ENCODE measurements around the gene HS6ST2. TPM values are rescaled to one million over a fixed set of nuclear protein-coding genes. Genes with fewer than 3 reads are reported as not detected.

The HS6ST2 gene
- total and polyA plus RNA-seq, 4 donors = under 0.01 to 1.4 (median 0.01) TPM; not detected in 1

GRCh38 chrX:132750331-132751062 is 207.9 kb downstream of the HS6ST2 start (continued):
- no peak for TF ChIP-seq ZBTB33 (IDR thresholded peaks at IDR 0.05)
- no peak for TF ChIP-seq FOXA1 (IDR thresholded peaks at IDR 0.05)
- no peak for TF ChIP-seq HNF4G (IDR thresholded peaks at IDR 0.05)
- TF ChIP-seq NR2F2 (IDR thresholded peaks at IDR 0.05) = no peak
- TF ChIP-seq TAF1 (conservative IDR thresholded peaks at IDR 0.05) = no peak
- TF ChIP-seq FOXA2 (IDR thresholded peaks at IDR 0.05) = no peak
- no peak for TF ChIP-seq JUND (IDR thresholded peaks at IDR 0.05)

GRCh38 chrX:132749406-132749805 is 209.0 kb downstream of the HS6ST2 start:
- no peak overlapping the region for H3K4me3 ChIP-seq (ENCODE audit: low read depth in 1 of 3, low read length in 3 of 3)
- DNase-seq (ENCODE audit: low spot score) = no peak
- no peak overlapping the region for H3K9ac ChIP-seq (ENCODE audit: low read depth in 1 of 2, low read length in 2 of 2)
- 70% methylated on average over 3 of the region's 3 CpGs for WGBS
- H3K27me3 ChIP-seq (ENCODE audit: control insufficient read depth in 4 of 4, insufficient read depth in 4 of 4, low read length in 3 of 4) = peaks cover 0 to 6% (median 0%) of the 10 kb centered on the region in 4 donors
- no peaks in the 10 kb centered on the region for H3K36me3 ChIP-seq (ENCODE audit: control insufficient read depth in 4 of 4, insufficient read depth in 3 of 4, low read depth in 1 of 4, low read length in 3 of 4)
- no peaks in the 10 kb centered on the region for H3K9me3 ChIP-seq (ENCODE audit: control insufficient read depth in 4 of 4, low read length in 3 of 4)
- no peak overlapping the region for H3K27ac ChIP-seq (ENCODE audit: low read depth in 1 of 2, low read length in 2 of 2)
- no peaks in the 10 kb centered on the region for H3K4me1 ChIP-seq (ENCODE audit: control insufficient read depth in 4 of 4, insufficient read depth in 4 of 4, low read length in 3 of 4)
- TF ChIP-seq NR2F2 (IDR thresholded peaks at IDR 0.05) (no peak), CTCF (IDR thresholded peaks at IDR 0.05; ENCODE audit: low read depth, low read length, missing input control) (no peak), YY1 (IDR thresholded peaks at IDR 0.05) (no peak), EGR1 (IDR thresholded peaks at IDR 0.05; ENCODE audit: low read depth in 2 of 2) (no peak), RXRA (IDR thresholded peaks at IDR 0.05) (no peak), MAX (IDR thresholded peaks at IDR 0.05) (no peak), GABPA (IDR thresholded peaks at IDR 0.05 in 1 of 2, conservative IDR thresholded peaks at IDR 0.05 in 1 of 2) (no peak), ZBTB33 (IDR thresholded peaks at IDR 0.05) (no peak)

GRCh38 chrX:132748909-132749308 is 209.5 kb downstream of the HS6ST2 start:
- H3K27me3 ChIP-seq (ENCODE audit: control insufficient read depth in 4 of 4, insufficient read depth in 4 of 4, low read length in 3 of 4) = peaks cover 0 to 6% (median 0%) of the 10 kb centered on the region in 4 donors
- no peak overlapping the region for H3K27ac ChIP-seq (ENCODE audit: low read depth in 1 of 2, low read length in 2 of 2)
- DNase-seq (ENCODE audit: low spot score) = no peak
- WGBS = 92% methylated on average over 4 of the region's 4 CpGs
- H3K9ac ChIP-seq (ENCODE audit: low read depth in 1 of 2, low read length in 2 of 2) = no peak overlapping the region
- no peaks in the 10 kb centered on the region for H3K9me3 ChIP-seq (ENCODE audit: control insufficient read depth in 4 of 4, low read length in 3 of 4)
- H3K4me1 ChIP-seq (ENCODE audit: control insufficient read depth in 4 of 4, insufficient read depth in 4 of 4, low read length in 3 of 4) = no peaks in the 10 kb centered on the region
- no peak overlapping the region for H3K4me3 ChIP-seq (ENCODE audit: low read depth in 1 of 3, low read length in 3 of 3)
- TF ChIP-seq YY1 (IDR thresholded peaks at IDR 0.05) (no peak), FOXA1 (IDR thresholded peaks at IDR 0.05) (no peak), EGR1 (IDR thresholded peaks at IDR 0.05; ENCODE audit: low read depth in 2 of 2) (no peak), FOXA2 (IDR thresholded peaks at IDR 0.05) (no peak), REST (IDR thresholded peaks at IDR 0.05) (no peak), ATF3 (IDR thresholded peaks at IDR 0.05) (no peak), NR2F2 (IDR thresholded peaks at IDR 0.05) (no peak)
- H3K36me3 ChIP-seq (ENCODE audit: control insufficient read depth in 4 of 4, insufficient read depth in 3 of 4, low read depth in 1 of 4, low read length in 3 of 4) = no peaks in the 10 kb centered on the region
